BLaER1 (cell line): ENCODE measurements around the gene AKAP6.

Source experiments
- H3K27ac ChIP-seq: shearing (Covaris generic); formaldehyde crosslinking; 2 replicates; pipeline ENCODE4 v1.8.1; 2022
- H3K27me3 ChIP-seq: shearing (Covaris generic); formaldehyde crosslinking; 2 replicates; pipeline ENCODE4 v1.8.1; 2022
- H3K36me3 ChIP-seq: shearing (Covaris generic); formaldehyde crosslinking; 2 replicates; pipeline ENCODE4 v1.8.1; 2022
- H3K4me1 ChIP-seq: shearing (Covaris generic); formaldehyde crosslinking; 2 replicates; pipeline ENCODE4 v1.8.1; 2022
- H3K4me2 ChIP-seq: shearing (Covaris generic); formaldehyde crosslinking; 2 replicates; pipeline ENCODE4 v1.8.1; 2022
- H3K4me3 ChIP-seq: shearing (Covaris generic); formaldehyde crosslinking; 2 replicates; pipeline ENCODE4 v1.8.1; 2022
- H3K9ac ChIP-seq: shearing (Covaris generic); formaldehyde crosslinking; 2 replicates; pipeline ENCODE4 v1.8.1; 2022
- H3K9me3 ChIP-seq: shearing (Covaris generic); formaldehyde crosslinking; 2 replicates; pipeline ENCODE4 v1.8.1; 2022
- H4K20me1 ChIP-seq: shearing (Covaris generic); formaldehyde crosslinking; 2 replicates; pipeline ENCODE4 v1.8.1; 2022
- Cebpa-rat ChIP-seq: shearing (Covaris generic); IDR thresholded peaks from 2 replicates; pipeline ENCODE4 v1.8.1; 2022

AKAP6 gene

DNA sequence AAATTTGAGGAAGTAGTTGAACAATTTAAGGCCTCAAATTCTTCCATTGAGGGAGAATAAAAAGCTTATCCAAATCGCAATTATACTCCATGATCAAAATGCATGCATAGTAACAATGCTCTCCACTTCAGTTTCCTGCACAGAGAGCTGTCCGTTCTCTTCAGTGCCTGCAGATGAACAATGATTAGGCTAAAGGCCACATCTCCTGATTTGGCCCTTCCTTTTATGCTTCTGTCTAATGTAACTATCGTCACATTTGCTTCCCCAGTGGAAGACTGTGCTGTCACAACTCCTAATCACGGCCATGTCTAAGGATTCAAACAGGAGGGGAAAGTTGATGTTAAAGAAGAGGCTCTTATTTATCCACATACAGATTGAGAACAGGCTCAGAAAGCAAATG, 496.0 kb downstream of the AKAP6 start:
- Histone ChIP-seq H4K20me1 (no peaks in the 10 kb centered on the region), H3K4me2 (no peak overlapping the region), H3K9me3 (no peaks in the 10 kb centered on the region), H3K4me3 (no peak overlapping the region), H3K9ac (no peak overlapping the region), H3K4me1 (peaks cover 7% of the 10 kb centered on the region), H3K27ac (no peak overlapping the region), H3K27me3 (no peaks in the 10 kb centered on the region), H3K36me3 (no peaks in the 10 kb centered on the region)
- no peak for TF ChIP-seq Cebpa-rat

- Histone ChIP-seq H3K27ac (no peak overlapping the region), H3K4me2 (no peak overlapping the region), H3K4me1 (peaks cover 7% of the 10 kb centered on the region), H3K4me3 (no peak overlapping the region), H3K9me3 (no peaks in the 10 kb centered on the region), H4K20me1 (no peaks in the 10 kb centered on the region), H3K27me3 (no peaks in the 10 kb centered on the region), H3K9ac (no peak overlapping the region), H3K36me3 (no peaks in the 10 kb centered on the region)
- no peak for TF ChIP-seq Cebpa-rat
Measured at GRCh38 chr14:32826404-32827082, 497.4 kb downstream of the AKAP6 start.

DNA sequence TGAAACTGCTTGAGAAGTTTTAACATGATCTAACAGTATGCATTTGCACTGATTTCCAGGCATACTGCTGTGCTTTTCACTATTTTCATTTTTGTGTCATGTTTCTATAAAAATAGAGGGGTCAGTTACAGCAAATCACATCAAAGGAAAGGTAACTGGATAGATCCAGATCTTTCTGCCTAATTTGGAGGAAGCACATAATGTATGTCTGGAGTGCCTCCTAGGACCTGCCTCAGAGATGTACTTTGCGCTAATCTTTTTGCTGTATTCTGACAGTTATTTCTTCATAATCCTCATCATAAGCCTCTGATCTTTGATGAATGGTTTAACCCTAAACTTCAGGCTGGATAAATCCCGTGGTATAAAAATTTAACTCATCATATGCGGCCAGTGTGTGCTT, 498.4 kb downstream of the AKAP6 start:
- no peaks in the 10 kb centered on the region for H3K9me3 ChIP-seq
- H3K9ac ChIP-seq: no peak overlapping the region
- H3K36me3 ChIP-seq: no peaks in the 10 kb centered on the region
- no peaks in the 10 kb centered on the region for H3K27me3 ChIP-seq
- TF ChIP-seq Cebpa-rat: no peak
- H3K4me2 ChIP-seq: no peak overlapping the region
- H3K4me1 ChIP-seq: peaks cover 7% of the 10 kb centered on the region
- H3K27ac ChIP-seq: no peak overlapping the region
- no peaks in the 10 kb centered on the region for H4K20me1 ChIP-seq
- H3K4me3 ChIP-seq: no peak overlapping the region

GRCh38 chr14:32835924-32836323, 506.8 kb downstream of the AKAP6 start:
- no peak for TF ChIP-seq Cebpa-rat
- H3K4me2 ChIP-seq: no peak overlapping the region
- H3K9ac ChIP-seq: no peak overlapping the region
- no peaks in the 10 kb centered on the region for H4K20me1 ChIP-seq
- H3K9me3 ChIP-seq: no peaks in the 10 kb centered on the region
- H3K4me3 ChIP-seq: no peak overlapping the region
- no peaks in the 10 kb centered on the region for H3K4me1 ChIP-seq
- no peaks in the 10 kb centered on the region for H3K27me3 ChIP-seq
- H3K36me3 ChIP-seq: no peaks in the 10 kb centered on the region
- H3K27ac ChIP-seq: no peak overlapping the region

DNA sequence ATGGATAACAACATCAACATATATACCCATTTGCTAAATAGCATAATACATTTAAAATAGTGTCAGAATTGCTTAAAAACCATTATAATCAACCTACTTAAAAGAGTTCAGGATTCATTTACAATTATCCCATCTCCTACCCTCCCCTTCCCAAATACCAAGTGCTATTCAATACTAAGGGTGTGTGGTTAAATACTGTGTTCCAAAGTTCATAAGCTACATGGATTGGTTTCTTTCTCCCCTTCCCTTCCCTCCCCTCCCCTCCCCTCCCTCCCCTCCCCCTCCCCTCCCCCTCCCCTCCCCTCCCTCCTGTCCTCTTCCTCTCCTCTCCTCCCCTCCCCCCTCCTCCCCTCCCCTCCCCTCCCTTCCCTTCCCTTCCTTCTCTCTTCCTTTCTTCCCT, 512.6 kb downstream of the AKAP6 start:
- Histone ChIP-seq H3K4me2 (no peak overlapping the region), H3K9ac (no peak overlapping the region), H3K27ac (no peak overlapping the region), H3K9me3 (no peaks in the 10 kb centered on the region), H3K36me3 (no peaks in the 10 kb centered on the region), H3K4me3 (no peak overlapping the region), H4K20me1 (no peaks in the 10 kb centered on the region), H3K27me3 (no peaks in the 10 kb centered on the region), H3K4me1 (no peaks in the 10 kb centered on the region)
- TF ChIP-seq Cebpa-rat: no peak

- H3K27me3 ChIP-seq: no peaks in the 10 kb centered on the region
- no peak for TF ChIP-seq Cebpa-rat
- no peak overlapping the region for H3K4me3 ChIP-seq
- no peaks in the 10 kb centered on the region for H3K36me3 ChIP-seq
- H3K4me2 ChIP-seq: no peak overlapping the region
- H3K9ac ChIP-seq: no peak overlapping the region
- no peaks in the 10 kb centered on the region for H3K4me1 ChIP-seq
- no peaks in the 10 kb centered on the region for H3K9me3 ChIP-seq
- no peak overlapping the region for H3K27ac ChIP-seq
- no peaks in the 10 kb centered on the region for H4K20me1 ChIP-seq
Measured at GRCh38 chr14:32846821-32847365, 517.8 kb downstream of the AKAP6 start.

GRCh38 chr14:32847867-32848266, 518.8 kb downstream of the AKAP6 start:
- Histone ChIP-seq H3K9me3 (no peaks in the 10 kb centered on the region), H3K4me1 (no peaks in the 10 kb centered on the region), H3K27ac (no peak overlapping the region), H3K4me3 (no peak overlapping the region), H3K9ac (no peak overlapping the region), H3K27me3 (no peaks in the 10 kb centered on the region), H4K20me1 (no peaks in the 10 kb centered on the region), H3K4me2 (no peak overlapping the region), H3K36me3 (no peaks in the 10 kb centered on the region)
- no peak for TF ChIP-seq Cebpa-rat

GRCh38 chr14:32865827-32866376, 536.8 kb downstream of the AKAP6 start:
- Histone ChIP-seq H3K27ac (no peak overlapping the region), H3K9me3 (no peaks in the 10 kb centered on the region), H3K4me3 (no peak overlapping the region)

DNA sequence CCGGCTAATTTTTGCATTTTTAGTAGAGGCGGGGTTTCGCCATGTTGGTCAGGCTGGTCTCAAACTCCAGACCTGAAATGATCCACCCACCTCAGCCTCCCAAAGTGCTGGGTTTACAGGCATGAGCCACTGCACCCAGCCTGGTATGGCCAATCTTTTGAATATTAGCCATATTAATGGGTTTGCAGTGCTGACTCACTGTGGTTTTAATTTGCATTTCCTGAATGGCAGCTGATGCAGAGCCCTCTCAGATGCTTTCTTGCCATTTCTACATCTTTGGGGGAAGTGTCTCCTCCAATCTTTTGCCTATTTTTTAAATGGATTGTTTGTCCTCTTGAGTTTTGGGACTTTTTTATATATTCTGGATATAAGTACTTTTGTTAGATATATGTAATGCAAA, 554.1 kb downstream of the AKAP6 start:
- no peaks in the 10 kb centered on the region for H3K27me3 ChIP-seq
- H3K4me1 ChIP-seq: no peaks in the 10 kb centered on the region
- H3K9me3 ChIP-seq: no peaks in the 10 kb centered on the region; the same call in 1 of the 2 replicates
- H3K27ac ChIP-seq: no peak overlapping the region
- H4K20me1 ChIP-seq: no peaks in the 10 kb centered on the region
- H3K4me3 ChIP-seq: no peak overlapping the region
- no peaks in the 10 kb centered on the region for H3K36me3 ChIP-seq
- TF ChIP-seq Cebpa-rat: no peak
- H3K4me2 ChIP-seq: no peak overlapping the region
- H3K9ac ChIP-seq: no peak overlapping the region

More at GRCh38 chr14:32865827-32866376, 536.8 kb downstream of the AKAP6 start:
- Histone ChIP-seq H3K27me3 (no peaks in the 10 kb centered on the region), H4K20me1 (no peaks in the 10 kb centered on the region), H3K9ac (no peak overlapping the region), H3K4me2 (no peak overlapping the region), H3K36me3 (no peaks in the 10 kb centered on the region), H3K4me1 (no peaks in the 10 kb centered on the region)
- TF ChIP-seq Cebpa-rat: no peak
